NOMO-1 (cell line): ENCODE data around the gene MAPK4.

Experiments used
- DNase-seq, 2 experiments: peaks; one replicate each; lab custom pipeline; 2025; ENCODE audit not compliant: unreplicated experiment in 2 of 2; lab: John Stamatoyannopoulos, UW

MAPK4 gene

GRCh38 chr18:50716902-50717301 lies 157.0 kb downstream of the MAPK4 start:
- DNase-seq: no peak

GRCh38 chr18:50717563-50717962 lies 157.7 kb downstream of the MAPK4 start:
- no peak for DNase-seq

DNA sequence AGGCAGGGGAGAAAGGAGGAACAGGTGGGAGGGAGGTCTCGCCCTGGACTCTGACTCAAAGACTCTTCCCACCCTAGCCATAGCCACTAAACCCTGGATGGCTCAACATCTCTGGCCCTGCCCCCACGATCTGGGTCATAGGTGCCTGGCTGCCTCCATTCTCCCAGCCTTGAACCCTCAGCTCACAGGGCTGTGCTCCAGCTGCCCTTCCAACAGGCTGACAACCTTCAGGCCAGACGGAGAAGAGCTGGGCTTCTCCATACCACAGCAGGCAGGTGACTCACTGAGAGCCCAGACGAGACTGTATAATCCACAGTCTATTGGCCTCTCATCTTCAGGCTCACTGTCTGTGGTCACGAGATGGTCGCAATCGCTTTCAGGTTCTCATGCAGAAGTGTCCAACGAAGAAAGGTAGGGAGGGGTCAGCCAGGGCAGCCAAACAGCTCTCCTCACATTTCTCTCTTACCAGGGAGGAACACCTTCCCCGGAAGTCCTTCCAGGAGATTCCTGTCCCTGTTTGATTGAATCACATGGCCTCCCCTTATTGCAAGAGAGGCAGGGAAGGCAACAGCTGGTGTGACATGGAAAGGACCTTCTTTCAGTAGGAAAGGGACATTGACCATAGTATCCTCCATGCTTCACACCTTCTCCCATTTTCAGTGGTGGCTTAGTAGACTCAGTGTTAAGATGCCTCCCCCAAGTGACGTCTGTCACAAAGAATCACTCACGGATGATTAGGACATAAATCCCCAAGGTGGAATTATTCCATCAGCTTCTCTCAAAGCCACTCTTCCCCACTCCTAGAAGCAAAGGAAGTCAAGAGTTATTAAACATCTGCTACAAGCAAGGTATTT lies 159.8 kb downstream of the MAPK4 start:
- DNase-seq: no peak

- no peak for DNase-seq
Measured at GRCh38 chr18:50720325-50720674, 160.4 kb downstream of the MAPK4 start.

DNA sequence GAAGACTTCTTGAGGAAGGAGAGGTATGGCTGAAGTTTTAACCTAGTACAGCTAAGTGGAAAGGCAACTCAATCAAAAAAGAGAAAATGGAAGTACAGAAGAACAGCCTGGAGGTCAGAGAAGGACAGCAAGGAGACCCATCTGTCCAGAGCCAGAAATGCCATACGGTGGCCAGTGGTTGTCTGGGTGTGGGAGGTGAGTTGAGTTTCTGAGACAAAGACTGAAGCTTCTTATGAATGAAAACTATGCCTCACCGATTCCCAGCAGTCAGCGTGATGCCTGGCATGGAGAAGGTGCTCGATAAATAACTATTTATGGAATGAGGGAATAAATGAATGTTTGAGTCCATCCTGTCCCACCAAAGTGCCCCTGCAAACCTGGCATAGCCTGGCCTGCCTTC lies 161.1 kb downstream of the MAPK4 start:
- DNase-seq: no peak

- no peak for DNase-seq
Measured at GRCh38 chr18:50721451-50722120, 161.7 kb downstream of the MAPK4 start.

GRCh38 chr18:50722311-50722710 lies 162.4 kb downstream of the MAPK4 start:
- no peak for DNase-seq

DNA sequence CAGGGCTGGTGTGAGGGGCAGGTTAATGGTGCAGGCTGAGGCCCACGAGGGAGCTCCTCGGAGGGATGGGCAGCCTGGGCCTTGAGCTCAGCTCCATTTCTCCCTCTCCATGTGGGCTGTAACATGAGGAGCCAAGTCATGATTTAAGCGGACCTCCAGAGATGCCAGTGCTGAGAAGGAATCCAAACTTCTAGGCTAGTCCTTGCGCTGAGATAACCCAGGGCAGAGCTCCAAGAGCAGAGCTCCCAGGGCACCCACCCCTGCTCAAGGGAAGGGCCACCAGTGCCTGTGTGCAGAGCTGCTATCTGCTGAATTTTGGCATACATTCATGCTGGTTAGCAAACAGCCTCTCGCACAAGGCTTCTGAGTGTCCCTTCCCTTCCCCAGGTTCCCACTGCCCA lies 164.9 kb downstream of the MAPK4 start:
- no peak for DNase-seq

GRCh38 chr18:50726960-50727589 lies 167.2 kb downstream of the MAPK4 start:
- no peak for DNase-seq

DNA sequence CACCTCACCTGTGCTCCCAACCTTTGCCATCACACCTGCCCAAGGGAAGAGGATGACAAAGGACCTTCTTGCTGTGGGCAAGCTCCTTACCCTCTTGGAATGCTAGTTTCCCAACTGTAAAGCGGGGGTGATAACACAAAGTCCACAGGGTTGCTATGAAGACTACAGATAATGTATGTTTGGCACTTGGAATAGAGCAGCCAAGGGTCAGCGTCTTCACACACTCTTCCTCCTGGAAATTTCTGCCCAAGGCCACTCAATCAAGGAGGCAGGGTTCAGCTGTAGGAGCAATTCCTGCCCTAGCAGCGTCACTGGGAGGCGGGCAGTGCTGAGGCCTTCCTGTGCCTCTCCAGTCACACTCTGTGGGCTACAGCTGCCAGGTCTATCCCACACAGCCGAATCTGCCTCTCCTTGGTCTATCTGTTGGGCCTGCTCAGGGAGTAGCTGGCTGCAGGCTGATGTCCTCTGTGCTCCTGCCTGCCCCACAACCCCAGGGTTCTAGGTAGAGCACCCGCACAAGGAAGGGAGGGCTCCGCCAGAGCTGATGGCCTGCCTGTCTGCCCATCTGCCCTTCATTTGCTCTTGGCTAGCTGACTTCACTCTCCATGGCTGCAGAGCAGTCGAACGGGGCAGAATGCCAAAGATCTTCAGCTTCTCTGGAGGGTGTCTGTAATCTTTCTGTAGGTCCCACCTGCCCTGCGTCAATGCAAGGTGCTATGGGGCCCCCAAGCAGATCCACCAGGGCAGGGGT lies 168.0 kb downstream of the MAPK4 start:
- no peak for DNase-seq

- no peak for DNase-seq
Measured at GRCh38 chr18:50729376-50729775, 169.5 kb downstream of the MAPK4 start.

- no peak for DNase-seq
Measured at GRCh38 chr18:50729986-50730385, 170.1 kb downstream of the MAPK4 start.

DNA sequence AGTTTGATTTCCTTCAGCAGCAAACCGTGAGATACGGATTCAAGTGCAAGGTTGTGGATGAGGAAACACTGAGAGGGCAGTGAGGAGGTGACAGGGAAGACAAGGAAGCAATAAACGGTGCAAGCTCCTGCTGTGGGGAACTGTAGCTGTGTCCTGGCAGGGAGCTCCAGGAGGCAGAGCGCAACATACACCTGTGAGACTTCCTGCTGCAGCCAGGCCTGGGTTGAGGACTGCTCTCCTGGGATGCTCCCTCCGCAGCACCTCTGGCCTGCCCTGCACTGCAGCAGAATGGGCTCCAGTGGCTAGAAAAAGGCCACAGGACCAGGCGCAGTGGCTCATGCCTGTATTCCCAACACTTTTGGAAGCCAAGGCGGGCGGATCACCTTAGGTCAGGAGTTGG lies 174.5 kb downstream of the MAPK4 start:
- no peak for DNase-seq

GRCh38 chr18:50734886-50735285 lies 175.0 kb downstream of the MAPK4 start:
- DNase-seq: no peak

DNA sequence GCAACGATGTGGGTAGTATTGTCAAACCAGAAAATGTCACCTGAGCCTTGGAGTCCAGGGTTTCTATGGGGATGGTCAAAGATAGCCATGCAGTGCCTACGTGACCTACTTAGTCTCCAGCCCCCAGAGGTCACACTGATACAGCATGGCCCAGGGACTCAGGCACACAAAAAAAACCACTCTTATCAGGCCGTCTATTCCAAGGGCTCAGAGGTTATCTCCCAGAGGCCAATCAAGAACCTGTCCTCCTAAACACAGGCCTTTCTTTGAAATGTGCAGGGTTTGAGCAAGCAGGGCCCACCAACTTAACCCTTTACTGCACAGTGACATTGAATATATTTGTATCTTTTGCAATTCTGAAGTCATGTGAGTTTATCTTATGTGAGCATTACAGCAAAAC lies 177.2 kb downstream of the MAPK4 start:
- no peak for DNase-seq

DNA sequence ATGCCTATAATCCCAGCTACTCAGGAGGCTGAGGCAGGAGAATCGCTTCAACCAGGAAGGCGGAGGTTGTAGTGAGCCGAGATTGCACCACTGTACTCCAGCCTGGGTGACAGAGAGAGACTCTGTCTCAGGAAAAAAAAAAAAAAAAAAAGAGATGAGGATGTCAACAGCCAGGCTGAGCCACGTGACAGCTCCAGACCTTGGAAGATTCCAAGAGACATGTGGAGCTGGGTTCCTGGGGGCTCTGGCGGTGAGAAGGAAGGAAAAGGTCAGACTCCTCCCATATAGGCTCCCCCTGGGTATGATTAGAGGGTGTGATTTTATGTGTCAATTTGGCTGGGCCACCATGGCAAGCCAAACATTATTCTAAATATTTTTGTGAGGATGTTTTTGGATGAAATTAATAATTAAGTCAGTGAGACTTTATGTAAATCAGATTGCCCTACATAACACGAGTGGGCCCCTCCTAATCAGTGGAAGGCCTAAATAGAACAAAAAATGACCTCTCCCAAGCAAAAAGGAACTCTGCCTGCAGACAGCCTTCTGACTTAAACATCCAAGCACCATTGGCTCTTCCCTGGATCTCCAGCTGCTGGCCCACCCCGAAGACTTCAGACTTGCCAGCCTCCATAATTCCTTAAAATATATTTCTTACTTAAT lies 178.3 kb downstream of the MAPK4 start:
- no peak for DNase-seq

DNA sequence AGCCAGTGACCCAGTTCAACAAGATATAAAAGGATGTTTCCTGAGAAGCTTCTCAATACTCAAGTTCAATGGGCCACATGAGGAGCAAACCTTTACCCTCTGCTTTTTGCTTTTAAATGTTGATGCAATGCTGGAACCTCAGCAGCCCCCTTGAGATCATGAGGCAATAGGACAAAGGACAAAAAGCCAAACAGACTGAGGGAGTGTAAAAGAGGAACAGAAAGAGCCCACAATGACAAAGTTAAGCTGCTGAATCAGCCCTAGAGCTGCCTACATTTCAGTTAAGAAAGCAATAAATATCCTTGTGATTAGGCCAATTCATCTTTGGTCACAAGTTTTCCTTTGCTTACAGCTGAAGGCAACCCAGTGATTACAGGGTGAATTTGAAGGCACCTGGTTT lies 183.1 kb downstream of the MAPK4 start:
- peak; percentile 8 to 52 for DNase-seq

GRCh38 chr18:50744253-50744652 lies 184.4 kb downstream of the MAPK4 start:
- no peak for DNase-seq

DNA sequence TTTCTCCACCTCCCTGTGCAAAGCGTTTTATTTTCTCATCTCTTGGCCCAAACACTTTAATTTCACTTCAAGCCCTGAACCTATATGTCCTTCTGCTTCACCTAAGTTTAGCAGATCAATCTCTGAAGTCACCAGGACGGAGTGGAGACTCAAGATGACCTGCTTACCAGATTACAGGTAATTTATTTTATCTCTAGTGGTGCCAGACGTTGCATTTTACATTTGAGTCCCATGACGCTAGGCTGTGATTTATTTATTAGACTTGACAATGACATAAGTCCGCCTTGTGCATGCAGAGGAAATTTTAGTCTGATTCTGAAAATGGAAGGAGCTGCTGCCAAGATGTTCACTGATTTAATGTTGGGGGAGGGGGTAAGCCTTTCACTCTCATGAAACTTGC lies 186.1 kb downstream of the MAPK4 start:
- DNase-seq: no peak

- no peak for DNase-seq
Measured at GRCh38 chr18:50747849-50748242, 188.0 kb downstream of the MAPK4 start.
